ENCODE measurements around the gene KIAA1549.

- TF ChIP-seq POLR2A (IDR thresholded peaks at IDR 0.05; ENCODE audit: low read depth, low read length) (no peak), CREM (IDR thresholded peaks at IDR 0.05; ENCODE audit: low read depth) (no peak), TAF1 (IDR thresholded peaks at IDR 0.05; ENCODE audit: borderline replicate concordance, low read depth, low read length) (no peak), ZBTB4 (CRISPR knock-in tag; IDR thresholded peaks at IDR 0.05) (no peak), EED (IDR thresholded peaks at IDR 0.05; ENCODE audit: low read depth) (no peak), KDM1A (IDR thresholded peaks at IDR 0.05; ENCODE audit: borderline replicate concordance) (no peak), EZH2 (IDR thresholded peaks at IDR 0.05; ENCODE audit: borderline replicate concordance, control insufficient read depth, low read depth, low read length) (no peak)
- TF ChIP-seq, protein P1, sequence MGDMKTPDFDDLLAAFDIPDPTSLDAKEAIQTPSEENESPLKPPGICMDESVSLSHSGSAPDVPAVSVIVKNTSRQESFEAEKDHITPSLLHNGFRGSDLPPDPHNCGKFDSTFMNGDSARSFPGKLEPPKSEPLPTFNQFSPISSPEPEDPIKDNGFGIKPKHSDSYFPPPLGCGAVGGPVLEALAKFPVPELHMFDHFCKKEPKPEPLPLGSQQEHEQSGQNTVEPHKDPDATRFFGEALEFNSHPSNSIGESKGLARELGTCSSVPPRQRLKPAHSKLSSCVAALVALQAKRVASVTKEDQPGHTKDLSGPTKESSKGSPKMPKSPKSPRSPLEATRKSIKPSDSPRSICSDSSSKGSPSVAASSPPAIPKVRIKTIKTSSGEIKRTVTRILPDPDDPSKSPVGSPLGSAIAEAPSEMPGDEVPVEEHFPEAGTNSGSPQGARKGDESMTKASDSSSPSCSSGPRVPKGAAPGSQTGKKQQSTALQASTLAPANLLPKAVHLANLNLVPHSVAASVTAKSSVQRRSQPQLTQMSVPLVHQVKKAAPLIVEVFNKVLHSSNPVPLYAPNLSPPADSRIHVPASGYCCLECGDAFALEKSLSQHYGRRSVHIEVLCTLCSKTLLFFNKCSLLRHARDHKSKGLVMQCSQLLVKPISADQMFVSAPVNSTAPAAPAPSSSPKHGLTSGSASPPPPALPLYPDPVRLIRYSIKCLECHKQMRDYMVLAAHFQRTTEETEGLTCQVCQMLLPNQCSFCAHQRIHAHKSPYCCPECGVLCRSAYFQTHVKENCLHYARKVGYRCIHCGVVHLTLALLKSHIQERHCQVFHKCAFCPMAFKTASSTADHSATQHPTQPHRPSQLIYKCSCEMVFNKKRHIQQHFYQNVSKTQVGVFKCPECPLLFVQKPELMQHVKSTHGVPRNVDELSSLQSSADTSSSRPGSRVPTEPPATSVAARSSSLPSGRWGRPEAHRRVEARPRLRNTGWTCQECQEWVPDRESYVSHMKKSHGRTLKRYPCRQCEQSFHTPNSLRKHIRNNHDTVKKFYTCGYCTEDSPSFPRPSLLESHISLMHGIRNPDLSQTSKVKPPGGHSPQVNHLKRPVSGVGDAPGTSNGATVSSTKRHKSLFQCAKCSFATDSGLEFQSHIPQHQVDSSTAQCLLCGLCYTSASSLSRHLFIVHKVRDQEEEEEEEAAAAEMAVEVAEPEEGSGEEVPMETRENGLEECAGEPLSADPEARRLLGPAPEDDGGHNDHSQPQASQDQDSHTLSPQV (IDR thresholded peaks at IDR 0.05): no peak
- TF ChIP-seq, protein P2, sequence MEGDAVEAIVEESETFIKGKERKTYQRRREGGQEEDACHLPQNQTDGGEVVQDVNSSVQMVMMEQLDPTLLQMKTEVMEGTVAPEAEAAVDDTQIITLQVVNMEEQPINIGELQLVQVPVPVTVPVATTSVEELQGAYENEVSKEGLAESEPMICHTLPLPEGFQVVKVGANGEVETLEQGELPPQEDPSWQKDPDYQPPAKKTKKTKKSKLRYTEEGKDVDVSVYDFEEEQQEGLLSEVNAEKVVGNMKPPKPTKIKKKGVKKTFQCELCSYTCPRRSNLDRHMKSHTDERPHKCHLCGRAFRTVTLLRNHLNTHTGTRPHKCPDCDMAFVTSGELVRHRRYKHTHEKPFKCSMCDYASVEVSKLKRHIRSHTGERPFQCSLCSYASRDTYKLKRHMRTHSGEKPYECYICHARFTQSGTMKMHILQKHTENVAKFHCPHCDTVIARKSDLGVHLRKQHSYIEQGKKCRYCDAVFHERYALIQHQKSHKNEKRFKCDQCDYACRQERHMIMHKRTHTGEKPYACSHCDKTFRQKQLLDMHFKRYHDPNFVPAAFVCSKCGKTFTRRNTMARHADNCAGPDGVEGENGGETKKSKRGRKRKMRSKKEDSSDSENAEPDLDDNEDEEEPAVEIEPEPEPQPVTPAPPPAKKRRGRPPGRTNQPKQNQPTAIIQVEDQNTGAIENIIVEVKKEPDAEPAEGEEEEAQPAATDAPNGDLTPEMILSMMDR (IDR thresholded peaks at IDR 0.05 in 2 of 3, conservative IDR thresholded peaks at IDR 0.05 in 1 of 3; ENCODE audit: control insufficient read depth in 2 of 3, extremely low read depth in 1 of 3, insufficient read depth in 1 of 3, low read depth in 3 of 3, low read length in 3 of 3): no peak
These were observed 110.0 kb downstream of the KIAA1549 start for GRCh38 chr7:138871065-138871813.
